Stimulated activated CD8-positive, alpha-beta memory T cell treated with anti-CD3 and anti-CD28 coated beads, Interleukin-2, amount 100 ng/mL, for 1 hour (primary cell): ENCODE data around the gene LGALS14.

Experiments
- DNase-seq, 2 donors: peaks; one replicate each; pipeline ENCODE4 v3.0.0-alpha.2; 2020; ENCODE audit warnings: low read depth in 2 of 2

LGALS14 gene

GRCh38 chr19:39746836-39747529 is 42.7 kb downstream of the LGALS14 start:
- no peak for DNase-seq

- no peak for DNase-seq
Observed at GRCh38 chr19:39749981-39750380, 45.7 kb downstream of the LGALS14 start.

DNA sequence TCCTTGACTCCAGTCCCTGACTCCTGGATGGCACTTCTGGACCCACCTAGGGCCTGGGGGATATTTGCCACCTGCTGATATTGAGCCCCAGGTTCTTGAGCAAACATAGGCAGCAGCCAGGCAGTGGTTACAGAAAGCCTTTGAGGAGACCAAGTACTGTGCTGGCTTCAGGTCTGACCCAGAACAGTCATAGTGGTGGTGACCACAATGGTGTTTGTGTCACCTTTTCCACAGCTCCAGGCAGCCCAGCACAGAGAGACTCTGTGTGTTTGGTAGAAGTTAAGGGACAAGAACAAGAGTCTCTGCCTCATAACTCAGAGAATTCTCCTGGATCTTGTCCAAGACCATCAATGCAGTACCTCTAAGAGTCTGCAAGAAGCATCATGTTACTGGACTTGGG is 48.1 kb downstream of the LGALS14 start:
- no peak for DNase-seq

GRCh38 chr19:39752795-39753194 is 48.5 kb downstream of the LGALS14 start:
- no peak for DNase-seq

DNA sequence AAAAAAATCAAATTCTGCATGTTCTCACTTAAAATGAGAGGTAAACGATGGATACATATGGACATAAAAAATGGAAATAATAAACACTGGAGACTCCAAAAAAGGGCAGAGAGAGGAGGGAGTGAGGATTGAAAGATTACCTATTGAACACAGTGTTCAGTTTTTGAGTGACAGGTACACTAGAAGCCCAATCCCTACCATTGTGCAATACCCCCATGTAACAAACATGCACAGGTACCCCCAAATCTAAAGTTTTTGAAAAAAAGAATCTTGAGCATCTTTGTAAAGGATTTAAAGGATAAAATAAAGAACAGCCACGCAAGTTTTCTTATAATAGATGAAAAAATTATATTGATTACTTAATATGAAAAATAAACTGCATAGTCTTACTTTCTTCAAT is 50.3 kb downstream of the LGALS14 start:
- no peak for DNase-seq

DNA sequence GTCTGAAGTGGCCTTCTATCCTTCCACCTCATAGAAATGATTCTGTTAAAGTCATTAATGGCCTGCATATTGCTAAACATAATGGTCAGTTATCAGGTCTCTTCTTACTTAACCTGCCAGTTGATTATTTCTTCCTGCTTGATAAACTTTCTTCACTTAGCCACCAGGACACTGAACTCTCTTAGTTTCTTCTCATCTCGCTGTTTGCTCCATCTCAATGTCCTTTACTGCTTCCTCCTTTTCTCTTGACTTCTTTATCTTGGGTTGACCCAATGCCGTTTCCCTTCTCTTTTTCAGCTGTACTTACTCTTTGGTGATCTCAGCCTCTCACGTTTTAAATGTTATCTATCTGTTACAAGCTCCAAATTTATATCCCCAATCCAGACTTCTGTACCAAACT is 50.7 kb downstream of the LGALS14 start:
- no peak for DNase-seq
